AG20443 (cell line): ENCODE data around the gene UPK3BL2.
"Not testable (repeated sequence)": the region's sequence is repeated elsewhere in the genome, so short reads cannot be mapped to it uniquely, and the experiment has no call there.

Experiments
- DNase-seq: peaks from one replicate; pipeline ENCODE4 v3.0.0; 2012; ENCODE audit warnings: low spot score, mixed read lengths

UPK3BL2 gene

GRCh38 chr7:102543596-102543995 lies at the start of gene UPK3BL2:
Gene UPK3BL2 (minus strand): TSS chr7:102543696. CDS start chr7:102543636, 60 bp downstream.
- not testable (repeated sequence) for DNase-seq

DNA sequence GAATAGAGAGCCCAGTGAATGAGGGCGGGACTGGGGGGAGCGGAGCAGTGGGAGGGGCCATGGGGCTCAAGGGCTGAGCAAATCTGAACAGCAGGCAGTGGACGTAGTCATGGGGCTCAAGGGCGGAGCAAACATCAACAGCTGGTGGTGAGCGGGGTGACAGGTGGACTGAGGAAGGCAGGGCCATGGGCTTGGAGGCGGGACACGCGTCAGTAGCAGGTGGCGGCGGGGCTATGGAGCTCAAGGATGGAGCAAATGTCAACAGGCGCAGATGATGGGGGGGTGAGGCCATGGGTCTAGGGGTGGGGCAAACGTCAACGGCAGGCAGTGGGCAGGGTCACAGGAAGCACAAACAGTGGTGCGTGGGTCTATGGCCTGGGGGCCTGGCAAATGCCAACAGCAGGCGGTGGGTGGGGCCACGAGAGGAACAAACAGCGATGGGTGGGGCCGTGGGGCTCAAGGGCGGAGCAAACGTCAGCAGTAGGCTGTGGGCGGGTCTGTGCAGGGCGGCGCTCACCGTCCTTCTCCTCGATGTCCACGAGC lies 49.1 kb upstream of the UPK3BL2 start:
- not testable (repeated sequence) for DNase-seq

DNA sequence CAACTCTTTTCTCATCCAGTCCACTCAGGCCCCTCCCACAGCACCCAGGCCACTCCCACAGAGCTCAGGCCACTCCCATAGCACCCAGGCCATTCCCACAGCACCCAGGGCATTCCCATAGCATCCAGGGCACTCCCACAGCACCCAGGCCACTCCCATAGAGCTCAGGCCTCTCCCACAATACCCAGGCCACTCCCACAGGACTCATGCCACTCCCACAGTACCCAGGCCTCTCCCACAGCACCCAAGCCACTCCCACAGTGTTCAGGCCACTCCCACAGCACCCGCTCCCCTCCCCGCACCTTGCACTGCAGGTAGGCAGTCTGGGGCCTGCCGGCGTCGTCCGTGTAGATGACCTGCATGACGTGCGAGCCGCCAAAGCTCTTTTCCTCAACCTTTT lies 46.4 kb upstream of the UPK3BL2 start:
- DNase-seq = not testable (repeated sequence)

DNA sequence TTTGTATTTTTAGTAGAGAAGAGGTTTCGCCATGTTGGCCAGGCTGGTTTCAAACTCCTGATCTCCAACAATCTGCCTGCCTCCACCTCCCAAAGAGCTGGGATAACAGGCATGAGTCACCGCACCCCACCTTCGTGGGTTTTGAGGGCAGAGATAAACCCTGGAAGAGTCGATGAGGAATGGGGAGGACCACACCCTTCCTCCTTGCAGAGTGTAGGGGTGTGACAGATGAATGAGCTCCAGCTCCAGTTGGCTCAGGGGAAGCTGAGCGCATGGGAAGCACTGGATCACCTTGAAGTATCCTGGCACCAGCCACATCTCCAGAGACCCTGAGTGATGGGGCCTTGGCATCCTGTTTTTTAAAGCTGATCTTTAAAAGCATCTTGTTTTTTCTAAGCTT lies 40.0 kb upstream of the UPK3BL2 start:
- DNase-seq = not testable (repeated sequence)

DNA sequence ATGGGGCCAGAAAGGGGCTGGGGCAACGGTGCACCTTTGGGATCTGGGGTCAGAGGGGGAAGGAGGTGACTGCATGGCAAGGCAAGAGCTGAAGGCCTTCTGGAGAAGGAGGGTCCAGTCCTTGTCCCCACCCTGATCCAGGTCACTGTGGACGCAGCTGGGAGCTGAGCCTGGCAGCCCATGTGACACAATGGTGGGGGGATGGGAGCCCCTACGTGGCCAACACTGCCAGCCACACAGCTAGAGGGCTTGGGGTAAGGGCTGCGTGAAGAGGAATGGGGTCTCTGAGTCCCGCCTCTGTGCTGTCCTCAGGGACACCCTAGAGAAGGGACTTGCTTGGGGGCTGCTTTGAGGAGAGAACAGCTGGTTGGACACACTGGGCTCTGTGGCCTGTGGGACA lies 38.2 kb upstream of the UPK3BL2 start:
- not testable (repeated sequence) for DNase-seq

DNA sequence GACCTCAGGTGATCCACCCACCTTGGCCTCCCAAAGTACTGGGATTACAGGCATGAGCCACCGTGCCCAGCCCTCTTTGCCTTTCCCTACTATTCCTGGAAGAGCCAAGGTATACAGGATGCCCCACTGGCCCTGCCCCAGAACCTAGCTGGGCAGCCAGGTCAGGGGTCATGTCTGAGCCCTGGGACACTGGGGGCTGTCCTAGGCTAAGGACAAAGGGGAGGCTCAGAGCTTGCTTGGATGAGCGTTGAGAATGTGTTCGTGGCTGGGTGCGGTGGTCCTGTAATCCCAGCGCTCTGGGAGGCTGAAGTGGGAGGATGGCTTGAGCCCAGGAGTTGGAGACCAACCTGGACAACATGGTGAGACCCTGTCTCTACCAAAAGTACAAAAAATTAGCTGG lies 35.0 kb upstream of the UPK3BL2 start:
- not testable (repeated sequence) for DNase-seq

- not testable (repeated sequence) for DNase-seq
Measured at GRCh38 chr7:102577315-102578240, 34.1 kb upstream of the UPK3BL2 start.

GRCh38 chr7:102576363-102576762 lies 32.9 kb upstream of the UPK3BL2 start:
- not testable (repeated sequence) for DNase-seq

GRCh38 chr7:102574607-102575006 lies 31.1 kb upstream of the UPK3BL2 start:
- DNase-seq = not testable (repeated sequence)

DNA sequence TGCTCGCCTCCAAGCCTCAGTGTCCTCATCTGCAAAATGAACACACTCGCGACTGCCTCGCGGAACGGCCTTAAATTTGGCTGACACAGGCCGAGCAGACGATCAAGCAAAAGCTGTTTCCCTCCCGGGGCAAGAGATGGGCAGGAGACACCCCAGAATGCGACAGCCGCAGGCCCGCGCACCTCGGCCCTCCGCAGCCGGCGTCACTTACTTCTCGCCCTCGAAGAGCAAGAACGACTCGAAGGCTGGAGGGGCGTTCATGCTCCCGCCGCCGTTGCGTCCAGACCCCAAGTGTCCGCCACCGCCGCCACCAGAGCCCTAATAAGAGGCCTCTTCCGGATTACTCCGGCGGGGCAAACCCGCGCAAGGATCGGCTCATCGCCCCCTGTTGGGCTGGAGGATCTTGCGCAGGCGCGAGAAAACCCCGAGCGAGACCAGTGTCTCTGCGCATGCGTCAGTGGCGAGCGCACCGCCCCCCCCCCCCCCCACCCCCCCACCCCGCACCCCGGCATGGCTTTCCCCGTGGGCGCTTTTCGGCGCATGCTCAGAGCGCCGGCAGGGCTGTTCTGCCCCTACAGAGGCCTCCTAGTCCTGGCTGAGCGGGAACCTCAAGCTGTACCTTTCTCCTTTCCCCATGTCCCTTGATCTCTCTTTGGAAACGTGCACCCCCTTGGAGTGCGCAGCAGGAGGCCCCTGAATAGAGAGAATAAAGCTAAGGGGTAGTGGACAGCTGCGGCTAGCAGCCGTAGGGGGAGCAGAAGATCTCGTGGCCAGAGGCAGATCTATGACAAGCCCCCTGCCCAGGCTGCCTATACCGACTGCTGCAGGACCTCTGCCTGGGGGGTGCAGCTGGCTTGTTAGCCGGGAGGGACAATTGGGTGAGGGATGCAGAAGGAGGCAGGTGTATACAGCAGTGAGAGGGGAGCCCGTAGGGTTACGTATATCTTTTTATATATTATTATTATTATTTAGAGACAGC lies 29.1 kb upstream of the UPK3BL2 start, which contains the start of gene POLR2J3:
Gene POLR2J3, minus strand, starts transcription at position 323 of the 979 bp plus-strand sequence. Its CDS starts 62 bp downstream, at position 261.
- DNase-seq = not testable (repeated sequence)

DNA sequence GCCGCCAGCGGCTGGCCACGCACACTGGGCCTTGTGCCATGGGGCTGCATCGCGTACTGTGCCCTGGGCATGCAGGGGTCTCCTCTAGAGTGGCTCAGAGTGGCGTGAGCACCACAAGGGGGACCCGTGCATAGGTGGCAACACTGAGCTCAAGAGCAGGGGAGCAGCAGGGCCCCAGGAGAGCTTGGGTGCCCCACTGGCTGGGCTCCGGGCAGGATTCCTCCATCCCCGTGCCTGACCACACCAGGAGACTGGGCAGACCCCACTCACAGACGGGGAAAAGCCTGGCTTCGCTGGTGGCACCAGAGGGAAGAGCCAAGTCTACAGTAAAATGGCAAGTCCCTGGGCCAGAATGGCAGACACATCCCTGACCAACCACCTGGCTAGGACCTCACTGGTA lies 25.1 kb upstream of the UPK3BL2 start:
- DNase-seq = not testable (repeated sequence)

DNA sequence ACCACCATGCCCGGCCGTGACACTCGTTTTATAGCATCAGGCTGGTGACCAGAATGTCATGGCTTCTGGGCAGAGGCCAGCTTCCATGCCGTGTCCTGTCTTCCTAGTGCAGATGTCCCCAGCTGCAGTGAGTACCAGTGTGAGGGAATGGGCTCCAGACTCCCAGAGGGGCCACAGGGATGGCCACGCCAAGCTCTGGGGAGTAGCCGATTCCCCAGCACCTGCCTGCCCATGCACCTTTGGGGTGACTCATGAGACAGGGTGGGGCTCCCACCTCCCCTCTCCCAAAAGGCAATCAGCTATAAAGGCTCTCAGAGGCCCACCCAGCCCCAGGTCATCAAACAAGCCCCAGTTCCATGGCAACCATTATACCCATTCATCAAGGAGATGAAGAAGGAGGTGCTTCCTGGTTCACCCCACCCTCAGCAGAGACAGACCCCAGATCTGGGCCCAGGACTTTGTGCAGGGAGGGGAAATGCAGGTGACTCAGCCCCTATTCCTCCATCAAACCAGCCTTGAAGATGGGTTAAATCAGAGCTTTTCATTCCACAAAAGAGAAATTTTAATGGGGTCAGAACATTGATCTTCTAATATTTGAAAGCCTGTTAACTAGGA lies 7.4 kb upstream of the UPK3BL2 start, which contains the start of gene SPDYE2:
Gene SPDYE2, plus strand, starts transcription at position 419 of the 615 bp plus-strand sequence. CDS start 2,030 bp downstream, outside the sequence.
- not testable (repeated sequence) for DNase-seq

DNA sequence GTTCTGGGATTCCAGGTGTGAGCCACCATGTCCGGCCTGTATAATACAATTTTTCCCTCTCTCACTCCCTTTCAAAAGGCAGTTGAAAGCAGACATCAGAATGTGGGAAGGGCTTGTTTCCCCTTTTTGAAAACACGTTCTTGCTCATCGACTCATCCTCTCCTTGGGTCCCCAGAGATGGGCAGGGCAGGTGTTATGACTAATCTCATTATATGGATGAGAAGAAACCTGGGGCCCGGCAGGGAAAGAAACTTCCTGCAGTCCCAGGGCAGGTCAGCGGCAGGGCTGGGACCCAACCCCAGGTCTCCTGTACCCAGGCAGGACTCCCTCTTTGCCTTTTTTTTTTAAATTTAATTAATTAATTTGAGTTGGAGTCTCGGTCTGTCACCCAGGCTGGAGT lies 2.9 kb upstream of the UPK3BL2 start:
- not testable (repeated sequence) for DNase-seq

- not testable (repeated sequence) for DNase-seq
Measured at GRCh38 chr7:102545288-102545687, 1.8 kb upstream of the UPK3BL2 start.

GRCh38 chr7:102544372-102544771 lies 876 bp upstream of the UPK3BL2 start:
- not testable (repeated sequence) for DNase-seq

- not testable (repeated sequence) for DNase-seq
Measured at GRCh38 chr7:102542771-102543170, 725 bp downstream of the UPK3BL2 start.

- DNase-seq = not testable (repeated sequence)
Measured at GRCh38 chr7:102542083-102542482, 1.4 kb downstream of the UPK3BL2 start.

GRCh38 chr7:102540604-102541003 lies 2.9 kb downstream of the UPK3BL2 start:
- DNase-seq = not testable (repeated sequence)

GRCh38 chr7:102535062-102535615 lies 8.4 kb downstream of the UPK3BL2 start:
- DNase-seq = not testable (repeated sequence)

DNA sequence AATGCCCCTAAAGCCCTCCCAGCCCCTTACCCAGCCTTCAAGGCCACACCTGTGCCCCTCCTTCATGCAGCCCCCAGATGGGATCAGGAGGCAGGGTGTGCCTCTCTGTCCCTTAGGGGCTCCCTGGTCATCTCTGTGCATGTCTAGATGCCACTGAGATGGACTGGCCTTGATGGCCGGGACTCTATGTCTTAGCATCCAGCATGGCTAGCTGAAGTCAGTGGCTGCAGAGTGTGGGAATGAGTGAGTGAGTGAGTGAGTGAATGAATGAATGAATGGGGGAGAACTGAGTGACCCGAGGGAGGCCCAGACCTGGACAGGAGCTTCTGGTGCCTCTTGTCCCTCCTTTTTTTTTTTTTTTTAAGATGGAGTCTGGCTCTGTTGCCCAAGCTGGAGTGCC lies 11.4 kb downstream of the UPK3BL2 start:
- not testable (repeated sequence) for DNase-seq

DNA sequence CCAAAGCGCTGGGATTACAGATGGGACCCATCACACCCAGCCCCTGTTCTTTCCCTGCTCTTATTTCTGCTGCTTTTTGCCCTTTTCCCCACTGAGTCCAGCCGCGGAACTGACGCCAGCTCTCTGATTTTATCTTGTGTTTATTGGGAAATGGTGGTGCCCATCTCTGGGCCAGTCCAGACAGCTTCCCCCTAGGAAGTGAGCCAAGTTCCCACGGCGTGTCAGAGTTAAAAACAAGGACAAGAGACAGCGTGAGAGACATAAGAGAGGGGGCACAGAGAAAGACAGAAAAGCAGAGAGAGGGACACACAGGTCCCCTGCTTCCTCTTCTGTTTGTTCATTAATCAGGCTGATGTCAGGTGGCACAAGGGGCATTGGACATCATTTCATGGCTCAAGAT lies 11.9 kb downstream of the UPK3BL2 start:
- not testable (repeated sequence) for DNase-seq
